Mesothelial cell of epicardium (in vitro differentiated cells): ENCODE results near the gene MYO1E. TPM values are rescaled to one million over a fixed set of nuclear protein-coding genes. Genes with fewer than 3 reads are reported as not detected.

ENCODE experiments used
- DNase-seq, 2 experiments: peaks; one replicate each; pipeline ENCODE4 v3.0.0; 2021; ENCODE audit warnings: low spot score in 2 of 2; ENCODE audit not compliant: unreplicated experiment in 2 of 2
- H3K27ac Mint-ChIP-seq: 2 replicates; pipeline ENCODE4 v1.8.0; 2021; ENCODE audit warnings: mixed read lengths
- H3K27me3 Mint-ChIP-seq: 2 replicates; pipeline ENCODE4 v1.8.0; 2021; ENCODE audit warnings: low read depth, mixed read lengths
- H3K36me3 Mint-ChIP-seq: 2 replicates; pipeline ENCODE4 v1.8.0; 2021; ENCODE audit warnings: mixed read lengths
- H3K4me1 Mint-ChIP-seq: 2 replicates; pipeline ENCODE4 v1.8.0; 2021; ENCODE audit warnings: mixed read lengths
- H3K4me3 Mint-ChIP-seq: 2 replicates; pipeline ENCODE4 v1.8.0; 2021; ENCODE audit warnings: mild to moderate bottlenecking, moderate library complexity, mixed read lengths
- H3K9me3 Mint-ChIP-seq: 2 replicates; pipeline ENCODE4 v1.8.0; 2021; ENCODE audit warnings: mixed read lengths
- total RNA-seq: library from RNA; stranded (reverse); gene quantifications from 3 replicates; pipeline ENCODE4 v1.2.1, GENCODE V29; 2021
- TF ChIP-seq, protein P1 (sequence below): fragments of 200-600 bp; sonication (generic); IDR thresholded peaks from one replicate; pipeline ENCODE4 v1.5.0; 2021; ENCODE audit warnings: antibody characterized with exemption; ENCODE audit not compliant: unreplicated experiment

MYO1E gene
- total RNA-seq, 1 donor from 2014 or later = 54.2 TPM

GRCh38 chr15:59200560-59200959 lies 172.1 kb downstream of the MYO1E start:
- TF ChIP-seq, protein P1, sequence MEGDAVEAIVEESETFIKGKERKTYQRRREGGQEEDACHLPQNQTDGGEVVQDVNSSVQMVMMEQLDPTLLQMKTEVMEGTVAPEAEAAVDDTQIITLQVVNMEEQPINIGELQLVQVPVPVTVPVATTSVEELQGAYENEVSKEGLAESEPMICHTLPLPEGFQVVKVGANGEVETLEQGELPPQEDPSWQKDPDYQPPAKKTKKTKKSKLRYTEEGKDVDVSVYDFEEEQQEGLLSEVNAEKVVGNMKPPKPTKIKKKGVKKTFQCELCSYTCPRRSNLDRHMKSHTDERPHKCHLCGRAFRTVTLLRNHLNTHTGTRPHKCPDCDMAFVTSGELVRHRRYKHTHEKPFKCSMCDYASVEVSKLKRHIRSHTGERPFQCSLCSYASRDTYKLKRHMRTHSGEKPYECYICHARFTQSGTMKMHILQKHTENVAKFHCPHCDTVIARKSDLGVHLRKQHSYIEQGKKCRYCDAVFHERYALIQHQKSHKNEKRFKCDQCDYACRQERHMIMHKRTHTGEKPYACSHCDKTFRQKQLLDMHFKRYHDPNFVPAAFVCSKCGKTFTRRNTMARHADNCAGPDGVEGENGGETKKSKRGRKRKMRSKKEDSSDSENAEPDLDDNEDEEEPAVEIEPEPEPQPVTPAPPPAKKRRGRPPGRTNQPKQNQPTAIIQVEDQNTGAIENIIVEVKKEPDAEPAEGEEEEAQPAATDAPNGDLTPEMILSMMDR = no peak
- DNase-seq = no peak
- H3K4me3 Mint-ChIP-seq = no peak overlapping the region
- peaks cover 13% of the 10 kb centered on the region for H3K36me3 Mint-ChIP-seq
- H3K9me3 Mint-ChIP-seq = no peaks in the 10 kb centered on the region
- H3K27me3 Mint-ChIP-seq = no peaks in the 10 kb centered on the region
- peak overlapping the region; percentile 27 for H3K27ac Mint-ChIP-seq
- peaks cover 28% of the 10 kb centered on the region for H3K4me1 Mint-ChIP-seq

- Mint-ChIP-seq H3K9me3 (no peaks in the 10 kb centered on the region), H3K27ac (peak overlapping the region; percentile 27)
- no peak for DNase-seq
Observed at GRCh38 chr15:59199626-59200465, 172.8 kb downstream of the MYO1E start.

DNA sequence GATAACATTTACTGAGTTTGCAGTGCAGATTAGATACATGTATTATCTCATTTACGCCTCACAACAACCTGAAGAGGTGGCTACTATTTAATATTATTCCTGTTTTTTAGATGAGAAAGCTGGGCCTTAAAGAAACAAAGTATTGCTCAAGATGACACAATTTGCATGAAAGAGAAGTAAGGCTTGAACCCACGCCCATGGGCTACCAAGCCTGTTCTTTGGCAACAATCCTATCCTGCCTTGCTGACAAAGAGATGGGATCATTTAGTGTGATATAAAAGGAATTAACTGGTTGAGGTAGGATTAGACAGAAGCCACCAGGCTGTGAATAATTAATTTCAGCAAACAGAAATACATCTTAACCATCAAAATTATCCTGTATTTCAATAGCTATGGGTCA lies 175.2 kb downstream of the MYO1E start:
- Mint-ChIP-seq H3K4me3 (no peak overlapping the region), H3K36me3 (peaks cover 26% of the 10 kb centered on the region), H3K4me1 (peaks cover 21% of the 10 kb centered on the region), H3K27me3 (no peaks in the 10 kb centered on the region), H3K27ac (no peak overlapping the region), H3K9me3 (no peaks in the 10 kb centered on the region)
- DNase-seq = no peak
- TF ChIP-seq, protein P1 = no peak

More at GRCh38 chr15:59199626-59200465, 172.8 kb downstream of the MYO1E start:
- H3K36me3 Mint-ChIP-seq = peaks cover 15% of the 10 kb centered on the region
- peaks cover 30% of the 10 kb centered on the region for H3K4me1 Mint-ChIP-seq
- no peaks in the 10 kb centered on the region for H3K27me3 Mint-ChIP-seq
- TF ChIP-seq, protein P1 = no peak
- no peak overlapping the region for H3K4me3 Mint-ChIP-seq

DNA sequence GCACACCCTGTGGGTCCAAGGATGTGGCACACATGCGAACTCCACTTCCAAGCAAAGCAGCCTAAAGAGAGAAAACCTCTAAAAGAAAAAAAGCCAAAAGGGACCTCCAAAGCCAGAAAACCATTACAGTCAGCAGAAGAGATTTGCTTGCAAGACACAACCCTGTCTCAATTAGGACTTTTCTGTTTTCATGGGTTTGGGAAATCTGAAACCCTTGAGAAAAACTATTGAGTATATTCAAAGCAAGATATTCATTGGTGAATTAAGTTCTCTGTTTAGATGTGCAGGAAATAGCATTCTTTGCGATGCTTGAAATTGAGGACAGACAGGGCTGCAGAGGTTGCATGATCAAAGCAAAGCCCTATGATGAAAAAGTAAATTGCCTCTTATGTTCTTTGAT lies 176.3 kb downstream of the MYO1E start:
- H3K36me3 Mint-ChIP-seq = peaks cover 29% of the 10 kb centered on the region
- TF ChIP-seq, protein P1 = no peak
- H3K4me1 Mint-ChIP-seq = peaks cover 31% of the 10 kb centered on the region
- H3K9me3 Mint-ChIP-seq = peaks cover under 1% of the 10 kb centered on the region
- no peak overlapping the region for H3K4me3 Mint-ChIP-seq
- DNase-seq = no peak
- H3K27me3 Mint-ChIP-seq = no peaks in the 10 kb centered on the region
- no peak overlapping the region for H3K27ac Mint-ChIP-seq

GRCh38 chr15:59194639-59195325 lies 177.9 kb downstream of the MYO1E start:
- no peak for DNase-seq

More at GRCh38 chr15:59194639-59195325, 177.9 kb downstream of the MYO1E start:
- H3K9me3 Mint-ChIP-seq = peaks cover 4% of the 10 kb centered on the region
- no peak overlapping the region for H3K27ac Mint-ChIP-seq
- TF ChIP-seq, protein P1 = no peak
- no peak overlapping the region for H3K4me3 Mint-ChIP-seq
- H3K36me3 Mint-ChIP-seq = peaks cover 38% of the 10 kb centered on the region
- peaks cover 28% of the 10 kb centered on the region for H3K4me1 Mint-ChIP-seq
- H3K27me3 Mint-ChIP-seq = no peaks in the 10 kb centered on the region
